ENCODE data around the gene TMOD2.

DNA sequence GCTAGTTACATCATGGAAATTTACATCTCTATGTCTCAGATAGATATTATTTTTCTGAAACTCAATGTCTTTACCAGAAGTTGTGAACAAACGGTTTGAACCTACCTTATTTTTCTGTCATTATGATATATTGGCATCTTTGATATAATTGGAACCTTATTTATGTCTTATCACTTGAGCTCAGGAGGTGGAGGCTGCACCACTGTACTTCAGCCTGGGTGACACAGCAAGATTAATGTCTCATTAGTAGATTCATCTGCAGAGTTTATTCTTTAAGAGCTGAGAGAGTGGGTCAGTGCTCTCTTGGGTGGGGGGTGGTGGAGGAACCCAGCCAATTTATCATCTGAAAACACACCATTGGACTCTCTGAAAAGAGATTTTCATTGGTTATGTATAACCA, 48.7 kb upstream of the TMOD2 start:
- TF ChIP-seq EZH2phosphoT487 (IDR thresholded peaks at IDR 0.05; ENCODE audit: borderline replicate concordance, low read depth, low read length): no peak
- TF ChIP-seq, protein P1, sequence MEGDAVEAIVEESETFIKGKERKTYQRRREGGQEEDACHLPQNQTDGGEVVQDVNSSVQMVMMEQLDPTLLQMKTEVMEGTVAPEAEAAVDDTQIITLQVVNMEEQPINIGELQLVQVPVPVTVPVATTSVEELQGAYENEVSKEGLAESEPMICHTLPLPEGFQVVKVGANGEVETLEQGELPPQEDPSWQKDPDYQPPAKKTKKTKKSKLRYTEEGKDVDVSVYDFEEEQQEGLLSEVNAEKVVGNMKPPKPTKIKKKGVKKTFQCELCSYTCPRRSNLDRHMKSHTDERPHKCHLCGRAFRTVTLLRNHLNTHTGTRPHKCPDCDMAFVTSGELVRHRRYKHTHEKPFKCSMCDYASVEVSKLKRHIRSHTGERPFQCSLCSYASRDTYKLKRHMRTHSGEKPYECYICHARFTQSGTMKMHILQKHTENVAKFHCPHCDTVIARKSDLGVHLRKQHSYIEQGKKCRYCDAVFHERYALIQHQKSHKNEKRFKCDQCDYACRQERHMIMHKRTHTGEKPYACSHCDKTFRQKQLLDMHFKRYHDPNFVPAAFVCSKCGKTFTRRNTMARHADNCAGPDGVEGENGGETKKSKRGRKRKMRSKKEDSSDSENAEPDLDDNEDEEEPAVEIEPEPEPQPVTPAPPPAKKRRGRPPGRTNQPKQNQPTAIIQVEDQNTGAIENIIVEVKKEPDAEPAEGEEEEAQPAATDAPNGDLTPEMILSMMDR (conservative IDR thresholded peaks at IDR 0.05; ENCODE audit: low read length): no peak

Measured in OCI-LY7 (cell line).